RWPE2 (cell line): ENCODE measurements around the gene RGS1.

Experiments
- ATAC-seq: fragments of 200-7000 bp; cut with Tn5 transposase; 3 replicates; pipeline ENCODE4 v1.9.1; 2021; ENCODE audit warnings: low read depth
- DNase-seq: peaks from one replicate; pipeline ENCODE4 v3.0.0-alpha.2; 2020; ENCODE audit warnings: low spot score
- H3K27ac ChIP-seq: fragments of 450-650 bp; 2 replicates; pipeline ENCODE4 v1.5.1; 2017; ENCODE audit warnings: mild to moderate bottlenecking; ENCODE audit not compliant: poor library complexity, severe bottlenecking
- H3K27me3 ChIP-seq: fragments of 250-450 bp; sonication (Bioruptor Pico); 2 replicates; pipeline ENCODE4 v1.5.1; 2021; ENCODE audit warnings: mild to moderate bottlenecking, moderate library complexity; ENCODE audit not compliant: insufficient read depth, poor library complexity, severe bottlenecking
- H3K36me3 ChIP-seq: fragments of 250-450 bp; sonication (Bioruptor Pico); 2 replicates; pipeline ENCODE4 v1.5.1; 2020; ENCODE audit warnings: low read depth, mild to moderate bottlenecking, moderate library complexity
- H3K4me1 ChIP-seq: fragments of 250-450 bp; sonication (Bioruptor Pico); 2 replicates; pipeline ENCODE4 v1.5.1; 2021; ENCODE audit warnings: mild to moderate bottlenecking, moderate library complexity; ENCODE audit not compliant: insufficient read depth, poor library complexity, severe bottlenecking
- H3K4me3 ChIP-seq: fragments of 250-450 bp; sonication (Bioruptor Pico); 2 replicates; pipeline ENCODE4 v1.5.1; 2021; ENCODE audit warnings: mild to moderate bottlenecking, moderate library complexity; ENCODE audit not compliant: severe bottlenecking
- H3K9me3 ChIP-seq: fragments of 250-450 bp; sonication (Bioruptor Pico); 2 replicates; pipeline ENCODE4 v1.5.1; 2021; ENCODE audit warnings: mild to moderate bottlenecking, moderate library complexity; ENCODE audit not compliant: severe bottlenecking
- CTCF ChIP-seq: fragments of 450-650 bp; IDR thresholded peaks from one replicate; pipeline ENCODE4 v1.5.1; 2017; ENCODE audit warnings: mild to moderate bottlenecking, moderate library complexity; ENCODE audit not compliant: poor library complexity, severe bottlenecking

Gene RGS1

DNA sequence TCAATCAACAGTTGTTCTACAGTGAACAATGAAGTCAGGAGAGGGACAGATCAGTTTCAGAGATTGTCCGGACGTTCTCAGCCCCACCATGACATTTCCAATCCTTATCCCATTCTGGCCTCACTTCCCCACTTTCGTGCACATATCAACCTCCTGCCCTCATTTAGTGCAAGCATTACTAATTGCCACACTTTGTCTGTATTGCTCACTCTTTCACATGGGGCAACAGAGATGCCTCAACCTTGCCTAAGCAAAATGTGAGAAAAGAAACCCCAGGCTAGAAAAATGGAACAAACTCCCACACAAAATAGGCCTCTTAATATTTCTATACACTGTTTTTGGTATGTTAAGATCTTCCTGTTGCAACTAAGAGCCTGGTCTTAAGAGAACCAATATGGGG lies 8.9 kb upstream of the RGS1 start:
- Histone ChIP-seq H3K36me3 (no peaks in the 10 kb centered on the region), H3K9me3 (peaks cover 2% of the 10 kb centered on the region), H3K4me1 (peaks cover 2% of the 10 kb centered on the region), H3K27ac (no peak overlapping the region), H3K27me3 (no peaks in the 10 kb centered on the region), H3K4me3 (no peak overlapping the region)
- ATAC-seq (no peak), DNase-seq (no peak)
- no peak for TF ChIP-seq CTCF

GRCh38 chr1:192568063-192568462 lies 7.5 kb upstream of the RGS1 start:
- Histone ChIP-seq H3K4me3 (no peak overlapping the region), H3K27ac (no peak overlapping the region), H3K36me3 (no peaks in the 10 kb centered on the region), H3K27me3 (no peaks in the 10 kb centered on the region), H3K4me1 (peaks cover 2% of the 10 kb centered on the region), H3K9me3 (peaks cover 2% of the 10 kb centered on the region)
- no peak for ATAC-seq
- no peak for TF ChIP-seq CTCF
- DNase-seq = no peak

GRCh38 chr1:192571668-192572067 lies 3.9 kb upstream of the RGS1 start:
- no peak for DNase-seq
- Histone ChIP-seq H3K27me3 (no peaks in the 10 kb centered on the region), H3K27ac (no peak overlapping the region), H3K36me3 (no peaks in the 10 kb centered on the region), H3K4me3 (no peak overlapping the region), H3K9me3 (peaks cover 2% of the 10 kb centered on the region), H3K4me1 (no peaks in the 10 kb centered on the region)
- no peak for TF ChIP-seq CTCF
- ATAC-seq = no peak

GRCh38 chr1:192573499-192573898 lies 2.1 kb upstream of the RGS1 start:
- DNase-seq = no peak

More at GRCh38 chr1:192573499-192573898, 2.1 kb upstream of the RGS1 start:
- Histone ChIP-seq H3K4me1 (no peaks in the 10 kb centered on the region), H3K27me3 (no peaks in the 10 kb centered on the region), H3K36me3 (no peaks in the 10 kb centered on the region), H3K9me3 (peaks cover 2% of the 10 kb centered on the region), H3K4me3 (no peak overlapping the region), H3K27ac (no peak overlapping the region)
- TF ChIP-seq CTCF = no peak
- ATAC-seq = no peak
